GM12864 (cell line): ENCODE measurements around the gene CNN2.

Experiments
- DNase-seq: peaks from one replicate; pipeline ENCODE4 v3.0.0-alpha.2; 2011; ENCODE audit warnings: low read depth
- H3K4me3 ChIP-seq: 2 replicates; pipeline ENCODE4 v1.5.1; 2011; ENCODE audit warnings: mild to moderate bottlenecking, low read depth, low read length, control low read depth
- CTCF ChIP-seq: IDR thresholded peaks from 2 replicates; pipeline ENCODE4 v1.5.1; 2011; ENCODE audit warnings: low read depth, mild to moderate bottlenecking, moderate library complexity, low read length, control low read depth, inconsistent platforms; ENCODE audit errors: missing control alignments

Gene CNN2

GRCh38 chr19:1072371-1073015, 46.1 kb downstream of the CNN2 start:
- H3K4me3 ChIP-seq: no peak overlapping the region
- TF ChIP-seq CTCF: no peak
- DNase-seq: no peak

- H3K4me3 ChIP-seq: no peak overlapping the region
- no peak for TF ChIP-seq CTCF
- no peak for DNase-seq
These were observed 46.9 kb downstream of the CNN2 start for GRCh38 chr19:1073063-1073955.

GRCh38 chr19:1073956-1074517, 47.6 kb downstream of the CNN2 start:
- no peak for TF ChIP-seq CTCF
- DNase-seq: no peak
- peak overlapping the region; percentile 3; the same call in 1 of the 2 replicates for H3K4me3 ChIP-seq

GRCh38 chr19:1074544-1075283, 48.3 kb downstream of the CNN2 start:
- peak overlapping the region; percentile 38 for H3K4me3 ChIP-seq
- DNase-seq: no peak
- no peak for TF ChIP-seq CTCF

GRCh38 chr19:1076046-1076386, 49.6 kb downstream of the CNN2 start:
- no peak for DNase-seq
- no peak for TF ChIP-seq CTCF

GRCh38 chr19:1076951-1077350, 50.5 kb downstream of the CNN2 start:
- no peak for TF ChIP-seq CTCF
- peak; percentile 91 for DNase-seq
- no peak overlapping the region for H3K4me3 ChIP-seq

More at GRCh38 chr19:1076046-1076386, 49.6 kb downstream of the CNN2 start:
- no peak overlapping the region for H3K4me3 ChIP-seq
